GM18511 (cell line): ENCODE results near the gene CEACAM16.
A peak's percentile ranks its signal among the peaks of the same experiment; 100 is the strongest.

Experiments used
- ATAC-seq: cut with Tn5 transposase; IDR thresholded peaks from one replicate; pipeline ENCODE4 v1.9.1; 2021; ENCODE audit warnings: mild to moderate bottlenecking, moderate library complexity; ENCODE audit not compliant: unreplicated experiment

The CEACAM16 gene

GRCh38 chr19:44745341-44745831 lies 46.4 kb downstream of the CEACAM16 start:
- ATAC-seq: no peak

- ATAC-seq: no peak
Observed at GRCh38 chr19:44745887-44746600, 47.1 kb downstream of the CEACAM16 start.

GRCh38 chr19:44746616-44746945 lies 47.6 kb downstream of the CEACAM16 start:
- no peak for ATAC-seq

- ATAC-seq: peak; percentile 44
Observed at GRCh38 chr19:44746946-44747738, 48.2 kb downstream of the CEACAM16 start.

DNA sequence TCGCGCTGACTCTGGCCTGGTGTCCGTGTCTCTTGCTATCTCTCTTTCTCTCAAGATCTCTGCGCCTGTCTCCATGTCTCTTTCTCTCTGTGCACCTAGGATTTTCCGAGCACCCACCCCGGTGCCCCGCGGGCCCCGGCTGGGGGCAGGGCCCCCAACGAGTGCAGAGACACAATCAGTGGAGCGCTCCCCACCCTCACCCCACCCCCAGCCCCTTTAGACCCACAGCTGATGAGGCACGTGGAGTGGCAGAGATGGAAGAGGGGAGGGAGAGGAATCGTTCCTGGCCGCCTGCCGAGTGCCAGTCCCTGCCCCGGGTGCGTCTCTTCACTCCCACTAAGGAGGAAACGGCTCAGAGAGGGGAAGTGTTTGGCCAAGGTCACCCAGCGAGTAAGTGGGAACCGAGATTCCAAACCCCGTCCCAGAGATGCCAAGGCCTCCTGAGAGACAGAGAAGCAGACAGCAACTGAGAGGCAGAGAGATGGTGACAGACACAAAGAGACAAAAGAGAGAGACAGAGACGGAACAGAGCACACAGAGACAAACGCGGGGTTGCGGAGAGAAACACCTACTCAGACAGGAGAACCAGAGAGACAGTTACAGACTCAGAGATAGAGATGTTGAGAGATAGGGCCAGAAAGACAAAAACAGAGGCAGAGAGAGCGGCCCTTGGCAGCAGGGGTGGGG lies 48.9 kb downstream of the CEACAM16 start:
- peak; percentile 5 for ATAC-seq

GRCh38 chr19:44748426-44749254 lies 49.7 kb downstream of the CEACAM16 start, which contains the start of gene BCL3:
TSS of gene BCL3 (plus strand) at chr19:44748708. CDS start at chr19:44748791, 83 bp downstream.
- peak; percentile 38 for ATAC-seq

- no peak for ATAC-seq
Observed at GRCh38 chr19:44749292-44749691, 50.3 kb downstream of the CEACAM16 start.

- no peak for ATAC-seq
Observed at GRCh38 chr19:44749994-44750393, 51.0 kb downstream of the CEACAM16 start.

- no peak for ATAC-seq
Observed at GRCh38 chr19:44752123-44752815, 53.3 kb downstream of the CEACAM16 start.

GRCh38 chr19:44752816-44753625 lies 54.1 kb downstream of the CEACAM16 start:
- ATAC-seq: peak; percentile 76

DNA sequence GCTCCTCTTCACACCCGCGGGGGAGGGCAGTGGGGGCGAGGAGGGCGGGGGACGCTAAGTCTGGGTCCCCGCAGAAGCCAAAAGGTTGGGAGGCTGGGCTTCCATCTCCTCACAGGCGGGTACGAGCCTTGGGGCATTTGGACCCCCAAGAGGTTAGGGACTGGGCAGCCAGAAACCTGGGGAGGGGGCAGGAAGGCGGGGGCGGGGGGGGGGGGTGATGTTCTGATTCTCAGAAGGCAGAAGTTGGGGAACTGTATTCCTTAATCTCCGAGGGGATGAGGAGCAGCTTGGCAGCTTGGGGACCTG lies 54.6 kb downstream of the CEACAM16 start:
- ATAC-seq: no peak

DNA sequence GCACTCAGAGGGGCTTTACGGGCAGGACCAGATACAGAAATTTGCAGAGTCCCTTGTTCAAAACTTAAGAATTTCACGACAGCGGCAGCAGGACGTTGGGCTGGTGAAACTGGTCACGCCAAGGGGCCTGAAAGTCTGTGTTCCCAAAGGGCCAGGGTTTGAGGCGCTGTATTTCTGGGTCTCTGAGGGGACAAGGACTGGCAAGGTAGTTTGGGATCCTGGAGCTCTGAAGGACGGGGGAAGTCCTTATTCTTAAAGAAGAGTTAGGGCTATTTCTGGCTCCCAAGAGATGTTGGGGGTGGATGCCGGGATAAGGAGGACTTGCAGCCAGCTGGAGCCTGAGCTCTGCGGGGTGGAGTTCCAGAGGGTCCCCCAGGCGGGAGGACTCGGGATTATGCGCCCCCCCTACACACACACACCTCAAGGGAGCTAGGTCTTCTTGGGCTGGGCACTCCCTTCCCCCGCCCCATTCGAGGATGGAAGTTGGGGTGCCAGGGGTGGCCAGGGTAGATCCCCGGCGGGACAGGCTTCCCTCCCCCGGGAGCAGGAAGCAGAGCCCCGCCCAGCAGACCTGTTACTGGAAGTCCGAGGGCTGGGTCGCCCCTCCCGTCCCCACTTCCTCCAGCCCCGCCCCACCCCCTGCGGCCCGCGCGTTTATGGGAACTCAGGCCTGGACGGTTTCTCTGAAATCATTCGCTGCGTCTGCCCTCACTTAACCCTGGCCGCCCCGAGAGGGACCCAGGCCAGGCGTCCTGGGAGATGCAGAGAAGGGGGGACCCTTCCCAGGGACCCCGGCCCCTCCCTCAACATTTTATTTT lies 55.2 kb downstream of the CEACAM16 start:
- ATAC-seq: peak; percentile 45

DNA sequence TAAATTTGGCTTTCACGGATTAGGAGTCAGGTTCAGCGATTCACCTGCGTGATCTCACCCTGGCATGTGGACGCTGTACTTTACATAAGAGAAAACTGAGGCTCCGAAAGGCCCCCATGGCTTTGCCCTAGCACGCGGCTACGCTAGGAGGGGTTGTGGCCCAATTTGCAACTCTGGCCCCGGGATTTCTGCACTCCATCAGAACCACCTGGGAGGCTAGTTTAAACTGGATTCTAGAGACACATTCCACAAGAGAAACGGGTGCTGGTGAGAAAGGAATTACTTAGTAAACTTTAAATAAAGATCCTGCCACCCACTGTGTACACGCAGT lies 55.8 kb downstream of the CEACAM16 start:
- no peak for ATAC-seq

DNA sequence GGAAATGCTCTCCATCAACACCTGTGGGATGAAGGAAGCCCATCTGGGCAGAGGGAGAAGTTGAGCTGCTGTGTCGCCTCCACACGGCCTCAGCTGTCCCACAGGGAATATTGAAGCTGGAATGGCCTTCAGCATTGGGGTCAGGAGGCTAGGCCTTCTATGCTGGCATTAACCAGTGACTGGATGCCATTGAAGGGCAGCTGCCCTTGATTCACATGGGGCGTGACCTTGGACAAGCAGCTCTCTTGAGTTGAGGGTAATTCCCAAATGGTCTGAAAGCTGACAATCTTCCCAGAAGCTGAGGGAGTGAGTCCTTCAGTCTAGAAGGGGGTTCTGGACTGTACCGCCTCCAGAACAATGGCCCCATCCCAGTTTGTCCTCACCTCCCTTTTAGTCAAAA lies 56.3 kb downstream of the CEACAM16 start:
- no peak for ATAC-seq

GRCh38 chr19:44756089-44756562 lies 57.2 kb downstream of the CEACAM16 start:
- no peak for ATAC-seq

DNA sequence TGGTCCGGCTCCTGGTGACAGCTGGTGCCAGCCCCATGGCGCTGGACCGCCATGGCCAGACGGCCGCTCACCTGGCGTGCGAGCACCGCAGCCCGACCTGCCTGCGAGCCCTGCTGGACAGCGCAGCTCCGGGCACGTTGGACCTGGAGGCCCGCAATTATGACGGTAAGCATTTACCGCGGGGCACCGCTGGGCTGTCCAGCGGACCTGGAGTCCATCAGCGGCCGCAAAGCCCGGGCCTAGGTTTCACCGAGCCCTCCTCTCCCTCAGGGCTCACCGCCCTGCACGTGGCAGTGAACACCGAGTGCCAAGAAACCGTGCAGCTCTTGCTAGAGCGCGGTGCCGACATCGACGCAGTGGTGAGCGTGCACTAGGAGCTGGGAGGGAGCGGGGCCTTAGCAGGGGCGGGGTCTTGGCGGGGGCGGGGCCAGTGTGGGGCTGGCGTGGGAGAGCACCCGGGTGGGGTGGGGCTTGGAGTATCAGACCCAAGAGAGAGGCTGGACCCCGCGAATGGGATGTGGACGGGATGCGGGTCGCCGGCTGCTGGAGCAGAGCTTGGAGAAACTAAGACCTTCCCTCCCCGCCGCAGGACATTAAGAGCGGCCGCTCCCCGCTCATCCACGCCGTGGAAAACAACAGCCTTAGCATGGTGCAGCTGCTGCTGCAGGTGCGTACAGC lies 58.2 kb downstream of the CEACAM16 start:
- ATAC-seq: no peak

GRCh38 chr19:44757735-44758505 lies 59.0 kb downstream of the CEACAM16 start:
- no peak for ATAC-seq
